Activated naive CD4-positive, alpha-beta T cell treated with anti-CD3 and anti-CD28 coated beads for 36 hours (primary cell): Measurements from ENCODE around the gene ALK. TPM values are rescaled to one million over a fixed set of nuclear protein-coding genes. Genes with fewer than 3 reads are reported as not detected.

ENCODE experiments used
- CTCF ChIA-PET: fragments of 350-600 bp; sonication (Branson Sonifier 250); formaldehyde crosslinking; loops from one replicate; lab custom pipeline; 2021; ENCODE audit warnings: antibody characterized with exemption; lab: Charles Lee
- DNase-seq: peaks from one replicate; pipeline ENCODE4 v3.0.0-alpha.2; 2020
- H3K27ac Mint-ChIP-seq: one replicate; pipeline ENCODE4 v1.8.0; 2021; ENCODE audit warnings: mild to moderate bottlenecking, mixed read lengths
- H3K27me3 Mint-ChIP-seq: one replicate; pipeline ENCODE4 v1.8.0; 2021; ENCODE audit warnings: low read depth, mixed read lengths
- H3K36me3 Mint-ChIP-seq: one replicate; pipeline ENCODE4 v1.8.0; 2021; ENCODE audit warnings: low read depth, mixed read lengths
- H3K4me1 Mint-ChIP-seq: one replicate; pipeline ENCODE4 v1.8.0; 2021; ENCODE audit warnings: low read depth, mixed read lengths
- H3K4me3 Mint-ChIP-seq: one replicate; pipeline ENCODE4 v1.8.0; 2021; ENCODE audit warnings: mild to moderate bottlenecking, moderate library complexity, mixed read lengths
- H3K9me3 Mint-ChIP-seq: one replicate; pipeline ENCODE4 v1.8.0; 2021; ENCODE audit warnings: mixed read lengths
- intact Hi-C: fragments of 100-400 bp; cut with micrococcal nuclease; formaldehyde crosslinking; loops from one replicate; pipeline ENCODE4 v1.15.1; 2023
- total RNA-seq, 2 experiments: library from RNA; stranded (reverse); gene quantifications; one replicate each; pipeline ENCODE4 v1.2.3, GENCODE V29; 2021

The ALK gene
- total RNA-seq, 2 experiments from 2014 or later, result not detected

DNA sequence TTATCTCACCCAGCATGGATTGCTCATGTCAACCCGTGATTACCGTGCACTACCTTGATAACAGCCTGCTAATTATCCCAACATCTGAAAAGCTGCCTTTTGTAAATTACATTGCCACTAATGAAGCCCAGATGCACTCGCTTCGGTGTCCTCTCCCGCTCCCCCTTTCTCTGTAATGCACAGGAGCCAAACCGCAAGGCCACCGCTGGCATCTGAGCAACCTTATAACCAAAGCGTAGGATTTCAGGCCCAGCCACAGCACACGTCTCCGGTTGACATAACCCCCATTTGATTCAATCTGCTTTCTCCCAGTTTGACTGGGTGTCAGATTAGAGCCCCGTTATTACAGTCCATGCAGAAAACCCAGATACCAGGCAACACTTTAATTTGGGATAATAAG lies 341.2 kb downstream of the ALK start:
- H3K27ac Mint-ChIP-seq, result no peak overlapping the region
- no peaks in the 10 kb centered on the region for H3K36me3 Mint-ChIP-seq
- no peaks in the 10 kb centered on the region for H3K9me3 Mint-ChIP-seq
- intact Hi-C loops, result no loop called here
- H3K4me3 Mint-ChIP-seq, result no peak overlapping the region
- CTCF ChIA-PET, result no interaction called here
- DNase-seq, result no peak
- no peaks in the 10 kb centered on the region for H3K27me3 Mint-ChIP-seq
- H3K4me1 Mint-ChIP-seq, result no peaks in the 10 kb centered on the region

DNA sequence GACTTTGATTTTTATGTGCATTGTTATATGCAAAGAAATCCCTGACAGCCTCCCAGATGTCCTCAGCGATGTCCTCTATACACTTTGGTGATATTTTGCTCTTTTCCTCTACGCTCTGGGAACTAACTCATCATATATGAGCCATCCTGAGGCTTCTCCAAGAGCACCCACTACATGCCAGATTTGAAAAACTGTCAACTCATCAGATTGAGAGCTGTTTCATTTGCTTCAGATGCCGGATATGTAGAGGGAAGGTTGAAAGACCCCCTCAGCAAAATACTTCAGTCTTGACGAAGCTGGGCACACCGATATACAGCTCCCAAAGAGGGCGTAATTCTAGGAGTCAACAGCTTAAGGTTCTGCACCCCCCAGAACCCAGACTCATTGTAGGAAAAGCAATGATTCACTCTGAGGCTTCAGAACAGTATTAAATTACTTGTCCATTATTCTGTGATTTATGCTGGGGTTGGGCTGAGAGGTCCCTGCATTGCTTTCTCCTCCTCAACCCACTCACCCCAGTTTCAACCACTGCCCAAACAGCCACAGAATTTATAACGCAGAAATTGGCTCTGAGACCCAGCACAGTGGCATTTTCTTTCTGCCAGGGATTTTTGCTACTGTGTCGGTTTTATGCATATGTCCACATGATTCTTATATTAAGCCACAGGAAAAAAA lies 341.8 kb downstream of the ALK start:
- CTCF ChIA-PET, result interaction anchor here (1.0 kb wide), 1 partner anchor 19 kb away, joined by 3 read pairs; no protein-coding TSS in a partner anchor
- Mint-ChIP-seq H3K27me3 (no peaks in the 10 kb centered on the region), H3K4me1 (no peaks in the 10 kb centered on the region), H3K36me3 (no peaks in the 10 kb centered on the region), H3K9me3 (no peaks in the 10 kb centered on the region), H3K4me3 (no peak overlapping the region), H3K27ac (no peak overlapping the region)
- DNase-seq, result no peak
- intact Hi-C loops, result no loop called here

GRCh38 chr2:29578084-29578598 lies 343.2 kb downstream of the ALK start:
- H3K27ac Mint-ChIP-seq, result no peak overlapping the region
- H3K9me3 Mint-ChIP-seq, result no peaks in the 10 kb centered on the region
- no peaks in the 10 kb centered on the region for H3K36me3 Mint-ChIP-seq
- CTCF ChIA-PET, result interaction anchor here (0.6 to 1.0 kb wide), 3 partner anchors 11 to 21 kb away, joined by 3 read pairs; no protein-coding TSS in a partner anchor
- H3K4me3 Mint-ChIP-seq, result no peak overlapping the region
- no peaks in the 10 kb centered on the region for H3K27me3 Mint-ChIP-seq
- H3K4me1 Mint-ChIP-seq, result no peaks in the 10 kb centered on the region
- no peak for DNase-seq
- intact Hi-C loops, result no loop called here

- Mint-ChIP-seq H3K36me3 (no peaks in the 10 kb centered on the region), H3K27me3 (no peaks in the 10 kb centered on the region), H3K4me3 (no peak overlapping the region), H3K27ac (no peak overlapping the region), H3K4me1 (no peaks in the 10 kb centered on the region), H3K9me3 (no peaks in the 10 kb centered on the region)
- intact Hi-C loops, result no loop called here
- no peak for DNase-seq
- CTCF ChIA-PET, result no interaction called here
These were observed 345.2 kb downstream of the ALK start for GRCh38 chr2:29576231-29576630.

DNA sequence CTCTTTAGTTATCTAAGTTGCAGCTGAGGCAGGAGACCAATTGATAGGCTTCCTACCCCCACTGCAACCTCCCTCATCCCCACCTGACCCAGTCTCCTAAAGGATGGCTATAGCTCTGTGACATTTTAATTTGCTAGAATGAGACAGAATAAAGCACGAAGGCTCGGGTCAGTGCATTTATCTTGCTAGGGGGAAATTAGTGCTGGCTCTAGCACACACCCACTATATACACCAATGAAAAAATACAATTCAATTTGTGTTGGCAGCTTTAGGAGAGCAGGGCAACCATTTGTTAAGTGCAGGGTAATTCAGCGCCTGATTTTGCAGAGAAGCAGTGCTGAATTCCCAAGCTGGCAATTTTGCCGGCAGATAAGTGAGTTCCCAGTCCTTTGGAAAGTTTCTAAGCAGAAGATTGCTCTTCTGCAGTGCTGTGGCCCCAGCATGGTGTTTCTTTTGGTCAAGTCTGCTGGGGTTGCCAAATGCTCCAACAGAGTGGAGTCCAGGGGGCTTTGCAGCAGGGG lies 346.0 kb downstream of the ALK start:
- Mint-ChIP-seq H3K4me1 (no peaks in the 10 kb centered on the region), H3K27ac (no peak overlapping the region), H3K4me3 (no peak overlapping the region), H3K27me3 (no peaks in the 10 kb centered on the region), H3K36me3 (no peaks in the 10 kb centered on the region), H3K9me3 (no peaks in the 10 kb centered on the region)
- DNase-seq, result no peak
- intact Hi-C loops, result no loop called here
- CTCF ChIA-PET, result no interaction called here

DNA sequence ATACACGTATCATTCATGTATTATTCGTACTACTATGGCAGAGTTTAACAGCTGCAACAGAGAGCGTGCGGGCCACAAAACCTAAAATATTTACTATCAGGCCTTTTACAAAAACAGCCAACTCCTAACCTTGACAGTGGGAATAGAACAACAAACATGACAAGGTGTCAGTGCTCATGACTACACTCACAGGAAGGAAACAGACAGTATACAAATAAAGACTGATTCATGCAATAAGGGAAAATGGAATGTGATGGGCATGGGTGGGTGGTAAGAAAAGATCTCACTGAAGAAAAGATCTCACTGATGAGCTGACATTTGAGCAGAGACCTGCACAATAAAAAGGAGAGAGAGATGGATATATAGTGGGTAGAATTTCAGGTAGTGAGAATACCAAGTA lies 347.8 kb downstream of the ALK start:
- DNase-seq, result no peak
- Mint-ChIP-seq H3K27me3 (no peaks in the 10 kb centered on the region), H3K27ac (no peak overlapping the region), H3K4me3 (no peak overlapping the region), H3K4me1 (no peaks in the 10 kb centered on the region), H3K36me3 (no peaks in the 10 kb centered on the region), H3K9me3 (no peaks in the 10 kb centered on the region)
- intact Hi-C loops, result no loop called here
- CTCF ChIA-PET, result no interaction called here

DNA sequence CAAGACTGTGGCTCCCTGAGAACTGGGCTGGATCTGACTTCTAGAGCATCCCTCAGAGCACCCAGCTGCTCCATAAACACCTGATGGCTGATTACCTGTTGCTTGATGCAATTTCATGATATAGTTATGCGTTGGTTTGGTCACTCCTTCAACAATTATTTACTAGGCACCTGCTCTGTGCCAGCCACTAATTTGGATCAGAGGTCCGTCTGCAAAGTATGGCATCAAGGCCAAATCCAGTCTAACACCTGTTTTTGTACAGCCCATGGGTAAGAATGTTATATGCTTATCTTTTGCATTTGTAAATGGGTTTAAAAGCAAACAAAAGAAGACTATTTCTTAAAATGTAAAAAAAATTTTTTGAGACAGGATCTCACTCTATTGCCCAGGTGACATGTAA lies 348.2 kb downstream of the ALK start:
- no peaks in the 10 kb centered on the region for H3K27me3 Mint-ChIP-seq
- intact Hi-C loops, result no loop called here
- no peaks in the 10 kb centered on the region for H3K9me3 Mint-ChIP-seq
- no peak for DNase-seq
- H3K4me3 Mint-ChIP-seq, result no peak overlapping the region
- no peak overlapping the region for H3K27ac Mint-ChIP-seq
- H3K4me1 Mint-ChIP-seq, result no peaks in the 10 kb centered on the region
- H3K36me3 Mint-ChIP-seq, result no peaks in the 10 kb centered on the region
- CTCF ChIA-PET, result no interaction called here

- Mint-ChIP-seq H3K4me1 (no peaks in the 10 kb centered on the region), H3K9me3 (no peaks in the 10 kb centered on the region), H3K27me3 (peaks cover 3% of the 10 kb centered on the region), H3K36me3 (no peaks in the 10 kb centered on the region), H3K27ac (no peak overlapping the region), H3K4me3 (no peak overlapping the region)
- no peak for DNase-seq
- intact Hi-C loops, result no loop called here
- CTCF ChIA-PET, result no interaction called here
These were observed 350.8 kb downstream of the ALK start for GRCh38 chr2:29570539-29570938.

- H3K27me3 Mint-ChIP-seq, result peaks cover 3% of the 10 kb centered on the region
- no peaks in the 10 kb centered on the region for H3K36me3 Mint-ChIP-seq
- DNase-seq, result no peak
- intact Hi-C loops, result no loop called here
- CTCF ChIA-PET, result interaction anchor here (0.6 kb wide), 1 partner anchor 10 kb away, joined by 3 read pairs; no protein-coding TSS in a partner anchor
- no peaks in the 10 kb centered on the region for H3K9me3 Mint-ChIP-seq
- H3K27ac Mint-ChIP-seq, result no peak overlapping the region
- no peak overlapping the region for H3K4me3 Mint-ChIP-seq
- no peaks in the 10 kb centered on the region for H3K4me1 Mint-ChIP-seq
These were observed 353.4 kb downstream of the ALK start for GRCh38 chr2:29567906-29568520.

- CTCF ChIA-PET, result no interaction called here
- H3K36me3 Mint-ChIP-seq, result no peaks in the 10 kb centered on the region
- no peaks in the 10 kb centered on the region for H3K9me3 Mint-ChIP-seq
These were observed 357.7 kb downstream of the ALK start for GRCh38 chr2:29563697-29564096.

DNA sequence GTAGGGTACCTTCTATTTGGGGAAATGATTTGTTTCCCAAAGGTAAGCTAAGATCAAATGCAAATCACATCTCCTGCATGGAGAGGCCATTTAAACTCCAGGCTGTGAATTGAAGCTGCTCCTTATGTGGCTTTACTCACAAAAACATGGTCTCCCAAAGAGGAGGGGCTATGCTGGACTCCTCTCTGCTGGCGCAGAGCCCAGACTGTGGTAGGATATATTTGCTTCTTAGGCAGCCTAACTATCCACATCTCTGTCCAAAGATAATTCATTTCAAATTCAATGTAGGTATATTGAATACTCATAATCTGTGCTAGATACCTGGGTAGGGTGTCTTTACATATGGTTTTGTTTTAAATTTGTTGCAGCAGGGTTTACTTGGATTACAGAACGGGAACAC lies 358.5 kb downstream of the ALK start:
- no peak for DNase-seq
- CTCF ChIA-PET, result interaction anchor here (0.6 kb wide), 1 partner anchor 181 kb away, joined by 3 read pairs; no protein-coding TSS in a partner anchor
- no peaks in the 10 kb centered on the region for H3K9me3 Mint-ChIP-seq
- intact Hi-C loops, result no loop called here
- H3K27me3 Mint-ChIP-seq, result peaks cover 4% of the 10 kb centered on the region
- no peak overlapping the region for H3K4me3 Mint-ChIP-seq
- H3K27ac Mint-ChIP-seq, result no peak overlapping the region
- no peaks in the 10 kb centered on the region for H3K36me3 Mint-ChIP-seq
- H3K4me1 Mint-ChIP-seq, result no peaks in the 10 kb centered on the region

More at GRCh38 chr2:29563697-29564096, 357.7 kb downstream of the ALK start:
- intact Hi-C loops, result no loop called here
- Mint-ChIP-seq H3K4me3 (no peak overlapping the region), H3K4me1 (no peaks in the 10 kb centered on the region), H3K27ac (no peak overlapping the region), H3K27me3 (peaks cover 4% of the 10 kb centered on the region)
- DNase-seq, result no peak

GRCh38 chr2:29562319-29562718 lies 359.1 kb downstream of the ALK start:
- intact Hi-C loops, result no loop called here
- no peaks in the 10 kb centered on the region for H3K36me3 Mint-ChIP-seq
- no peak overlapping the region for H3K27ac Mint-ChIP-seq
- peaks cover 1% of the 10 kb centered on the region for H3K27me3 Mint-ChIP-seq
- no peak overlapping the region for H3K4me3 Mint-ChIP-seq
- no peaks in the 10 kb centered on the region for H3K4me1 Mint-ChIP-seq
- CTCF ChIA-PET, result interaction anchor here (0.6 kb wide), 1 partner anchor 182 kb away, joined by 3 read pairs; no protein-coding TSS in a partner anchor
- H3K9me3 Mint-ChIP-seq, result no peaks in the 10 kb centered on the region
- no peak for DNase-seq
